Measurements from ENCODE around the gene SF3B5.

Gene SF3B5

DNA sequence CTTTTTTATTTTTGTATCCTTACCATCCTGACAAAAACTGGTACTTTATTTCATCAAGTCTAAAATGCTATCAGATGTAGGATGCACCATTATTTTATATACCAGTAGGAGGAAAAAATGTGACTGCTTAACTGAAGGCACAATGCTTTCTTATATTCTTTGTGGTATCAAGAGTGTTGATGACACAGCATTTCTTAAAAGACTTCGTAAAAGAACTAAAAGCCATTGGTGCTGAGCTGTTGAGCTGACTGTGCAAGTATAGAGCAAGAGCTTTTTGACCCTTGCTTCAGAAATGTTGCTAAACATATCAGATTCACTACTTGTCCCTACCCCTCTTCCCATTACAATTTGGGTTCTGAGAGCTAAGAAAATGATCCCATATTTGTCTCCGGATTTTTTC lies 17.5 kb downstream of the SF3B5 start:
- Histone ChIP-seq H3K27me3 (replicated peaks in 2 of 5; ENCODE audit: control insufficient read depth in 4 of 5, insufficient read depth in 5 of 5, low read length in 4 of 5) (no peaks in the 10 kb centered on the region), H3K9me3 (ENCODE audit: control extremely low read depth in 1 of 5, control insufficient read depth in 4 of 5, insufficient read depth in 2 of 5, low read depth in 1 of 5, low read length in 4 of 5) (no peaks in the 10 kb centered on the region), H3K27ac (ENCODE audit: insufficient read depth in 1 of 2, low read depth in 1 of 2, low read length in 2 of 2, poor library complexity in 1 of 2, severe bottlenecking in 2 of 2) (no peak overlapping the region), H3K4me3 (ENCODE audit: control insufficient read depth in 1 of 7, extremely low read depth in 1 of 7, insufficient read depth in 4 of 7, low read depth in 2 of 7, low read length in 6 of 7) (no peak overlapping the region), H3K4me1 (ENCODE audit: control extremely low read depth in 1 of 4, control insufficient read depth in 4 of 4, insufficient read depth in 4 of 4, low read length in 3 of 4) (peaks cover 0 to 8% (median 2%) of the 10 kb centered on the region in 4 experiments), H3K36me3 (ENCODE audit: control insufficient read depth in 4 of 4, insufficient read depth in 4 of 4, low read length in 3 of 4) (no peaks in the 10 kb centered on the region)
- DNase-seq: peak in 2 of 3 donors; percentile 62 to 72
- ChIA-PET CTCF (interaction anchor here (0.8 to 1.0 kb wide), 2 partner anchors 11 to 12 kb away, joined by 3 read pairs; no protein-coding TSS in a partner anchor), POLR2A (no interaction called here)
- WGBS (ENCODE audit: insufficient coverage): 0% methylated on average over 1 of the region's 2 CpGs

- no CpG with 5 or more reads among the region's 1 CpG for WGBS (ENCODE audit: insufficient coverage)
- peaks cover 0 to 8% (median 2%) of the 10 kb centered on the region in 4 experiments for H3K4me1 ChIP-seq (ENCODE audit: control extremely low read depth in 1 of 4, control insufficient read depth in 4 of 4, insufficient read depth in 4 of 4, low read length in 3 of 4)
- no peaks in the 10 kb centered on the region for H3K36me3 ChIP-seq (ENCODE audit: control insufficient read depth in 4 of 4, insufficient read depth in 4 of 4, low read length in 3 of 4)
- no peak overlapping the region for H3K4me3 ChIP-seq (ENCODE audit: control insufficient read depth in 1 of 7, extremely low read depth in 1 of 7, insufficient read depth in 4 of 7, low read depth in 2 of 7, low read length in 6 of 7)
- no peak overlapping the region for H3K27ac ChIP-seq (ENCODE audit: insufficient read depth in 1 of 2, low read depth in 1 of 2, low read length in 2 of 2, poor library complexity in 1 of 2, severe bottlenecking in 2 of 2)
- ChIA-PET POLR2A (interaction anchor here (0.6 to 1.1 kb wide), 2 partner anchors 13 to 19 kb away, joined by 3 read pairs; partner anchors contain the start of gene SF3B5), CTCF (no interaction called here)
- peak in 2 of 3 donors; percentile 70 to 85 for DNase-seq
- no peaks in the 10 kb centered on the region for H3K9me3 ChIP-seq (ENCODE audit: control extremely low read depth in 1 of 5, control insufficient read depth in 4 of 5, insufficient read depth in 2 of 5, low read depth in 1 of 5, low read length in 4 of 5)
- H3K27me3 ChIP-seq (replicated peaks in 2 of 5; ENCODE audit: control insufficient read depth in 4 of 5, insufficient read depth in 5 of 5, low read length in 4 of 5): no peaks in the 10 kb centered on the region
Observed at GRCh38 chr6:144075875-144076274, 19.5 kb downstream of the SF3B5 start.

GRCh38 chr6:144075187-144075586 lies 20.2 kb downstream of the SF3B5 start:
- POLR2A ChIA-PET: interaction anchor here (0.6 to 1.1 kb wide), 2 partner anchors 14 to 20 kb away, joined by 3 read pairs; partner anchors contain the start of gene SF3B5
- CTCF ChIA-PET: interaction anchor here (0.6 to 1.2 kb wide), 3 partner anchors 16 to 135 kb away, joined by 3 read pairs; no protein-coding TSS in a partner anchor
- Histone ChIP-seq H3K4me1 (ENCODE audit: control extremely low read depth in 1 of 4, control insufficient read depth in 4 of 4, insufficient read depth in 4 of 4, low read length in 3 of 4) (peaks cover 0 to 8% (median 2%) of the 10 kb centered on the region in 4 experiments), H3K9me3 (ENCODE audit: control extremely low read depth in 1 of 5, control insufficient read depth in 4 of 5, insufficient read depth in 2 of 5, low read depth in 1 of 5, low read length in 4 of 5) (no peaks in the 10 kb centered on the region), H3K4me3 (ENCODE audit: control insufficient read depth in 1 of 7, extremely low read depth in 1 of 7, insufficient read depth in 4 of 7, low read depth in 2 of 7, low read length in 6 of 7) (no peak overlapping the region), H3K36me3 (ENCODE audit: control insufficient read depth in 4 of 4, insufficient read depth in 4 of 4, low read length in 3 of 4) (no peaks in the 10 kb centered on the region), H3K27ac (ENCODE audit: insufficient read depth in 1 of 2, low read depth in 1 of 2, low read length in 2 of 2, poor library complexity in 1 of 2, severe bottlenecking in 2 of 2) (no peak overlapping the region), H3K27me3 (replicated peaks in 2 of 5; ENCODE audit: control insufficient read depth in 4 of 5, insufficient read depth in 5 of 5, low read length in 4 of 5) (no peaks in the 10 kb centered on the region)
- DNase-seq: no peak
- 100% methylated on average over 3 of the region's 3 CpGs for WGBS (ENCODE audit: insufficient coverage)

GRCh38 chr6:144073024-144073423 lies 22.3 kb downstream of the SF3B5 start:
- H3K9me3 ChIP-seq (ENCODE audit: control extremely low read depth in 1 of 5, control insufficient read depth in 4 of 5, insufficient read depth in 2 of 5, low read depth in 1 of 5, low read length in 4 of 5): no peaks in the 10 kb centered on the region
- DNase-seq: no peak
- peaks cover 0 to 3% (median 1%) of the 10 kb centered on the region in 4 experiments for H3K4me1 ChIP-seq (ENCODE audit: control extremely low read depth in 1 of 4, control insufficient read depth in 4 of 4, insufficient read depth in 4 of 4, low read length in 3 of 4)
- no peaks in the 10 kb centered on the region for H3K36me3 ChIP-seq (ENCODE audit: control insufficient read depth in 4 of 4, insufficient read depth in 4 of 4, low read length in 3 of 4)
- ChIA-PET POLR2A (interaction anchor here (1.3 kb wide), 1 partner anchor 8 kb away, joined by 3 read pairs; no protein-coding TSS in a partner anchor), CTCF (interaction anchor here (1.5 to 1.9 kb wide), 3 partner anchors 8 to 13 kb away, joined by 5 read pairs; no protein-coding TSS in a partner anchor)
- 90% methylated on average over 2 of the region's 3 CpGs for WGBS (ENCODE audit: insufficient coverage)
- no peak overlapping the region for H3K27ac ChIP-seq (ENCODE audit: insufficient read depth in 1 of 2, low read depth in 1 of 2, low read length in 2 of 2, poor library complexity in 1 of 2, severe bottlenecking in 2 of 2)
- no peaks in the 10 kb centered on the region for H3K27me3 ChIP-seq (replicated peaks in 2 of 5; ENCODE audit: control insufficient read depth in 4 of 5, insufficient read depth in 5 of 5, low read length in 4 of 5)
- H3K4me3 ChIP-seq (ENCODE audit: control insufficient read depth in 1 of 7, extremely low read depth in 1 of 7, insufficient read depth in 4 of 7, low read depth in 2 of 7, low read length in 6 of 7): no peak overlapping the region

DNA sequence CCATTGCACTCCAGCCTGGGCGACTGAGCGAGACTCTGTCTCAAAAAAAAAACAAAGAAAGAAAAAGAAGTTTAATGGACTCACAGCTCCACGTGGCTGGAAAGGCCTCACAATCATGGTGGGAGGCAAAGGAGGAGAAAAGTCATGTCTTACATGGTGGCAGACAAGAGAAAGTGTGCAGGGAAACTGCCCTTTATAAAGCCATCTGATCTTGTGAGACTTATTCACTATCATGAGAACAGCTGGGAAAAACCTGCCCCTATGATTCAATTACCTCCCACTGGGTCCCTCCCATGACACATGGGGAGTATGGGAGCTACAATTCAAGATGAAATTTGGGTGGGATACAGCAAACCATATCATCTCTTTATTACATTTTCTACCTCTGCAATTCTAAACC lies 25.9 kb downstream of the SF3B5 start:
- ChIA-PET POLR2A (no interaction called here), CTCF (interaction anchor here (1.0 kb wide), 1 partner anchor 12 kb away, joined by 3 read pairs; no protein-coding TSS in a partner anchor)
- Histone ChIP-seq H3K9me3 (ENCODE audit: control extremely low read depth in 1 of 5, control insufficient read depth in 4 of 5, insufficient read depth in 2 of 5, low read depth in 1 of 5, low read length in 4 of 5) (no peaks in the 10 kb centered on the region), H3K4me3 (ENCODE audit: control insufficient read depth in 1 of 7, extremely low read depth in 1 of 7, insufficient read depth in 4 of 7, low read depth in 2 of 7, low read length in 6 of 7) (no peak overlapping the region), H3K4me1 (ENCODE audit: control extremely low read depth in 1 of 4, control insufficient read depth in 4 of 4, insufficient read depth in 4 of 4, low read length in 3 of 4) (peaks cover 4 to 17% (median 8%) of the 10 kb centered on the region in 4 experiments), H3K36me3 (ENCODE audit: control insufficient read depth in 4 of 4, insufficient read depth in 4 of 4, low read length in 3 of 4) (no peaks in the 10 kb centered on the region), H3K27me3 (replicated peaks in 2 of 5; ENCODE audit: control insufficient read depth in 4 of 5, insufficient read depth in 5 of 5, low read length in 4 of 5) (no peaks in the 10 kb centered on the region), H3K27ac (ENCODE audit: insufficient read depth in 1 of 2, low read depth in 1 of 2, low read length in 2 of 2, poor library complexity in 1 of 2, severe bottlenecking in 2 of 2) (no peak overlapping the region)
- WGBS (ENCODE audit: insufficient coverage): 100% methylated on average over 3 of the region's 3 CpGs
- DNase-seq: no peak

- ChIA-PET POLR2A (no interaction called here), CTCF (no interaction called here)
- no CpG with 5 or more reads among the region's 3 CpGs for WGBS (ENCODE audit: insufficient coverage)
- Histone ChIP-seq H3K9me3 (ENCODE audit: control extremely low read depth in 1 of 5, control insufficient read depth in 4 of 5, insufficient read depth in 2 of 5, low read depth in 1 of 5, low read length in 4 of 5) (no peaks in the 10 kb centered on the region), H3K27me3 (replicated peaks in 2 of 5; ENCODE audit: control insufficient read depth in 4 of 5, insufficient read depth in 5 of 5, low read length in 4 of 5) (no peaks in the 10 kb centered on the region), H3K36me3 (ENCODE audit: control insufficient read depth in 4 of 4, insufficient read depth in 4 of 4, low read length in 3 of 4) (no peaks in the 10 kb centered on the region), H3K27ac (ENCODE audit: insufficient read depth in 1 of 2, low read depth in 1 of 2, low read length in 2 of 2, poor library complexity in 1 of 2, severe bottlenecking in 2 of 2) (no peak overlapping the region), H3K4me3 (ENCODE audit: control insufficient read depth in 1 of 7, extremely low read depth in 1 of 7, insufficient read depth in 4 of 7, low read depth in 2 of 7, low read length in 6 of 7) (no peak overlapping the region), H3K4me1 (ENCODE audit: control extremely low read depth in 1 of 4, control insufficient read depth in 4 of 4, insufficient read depth in 4 of 4, low read length in 3 of 4) (peaks cover 4 to 18% (median 8%) of the 10 kb centered on the region in 4 experiments)
- peak in 2 of 3 donors; percentile 40 to 56 for DNase-seq
Observed at GRCh38 chr6:144068794-144069193, 26.6 kb downstream of the SF3B5 start.

- Histone ChIP-seq H3K36me3 (ENCODE audit: control insufficient read depth in 4 of 4, insufficient read depth in 4 of 4, low read length in 3 of 4) (no peaks in the 10 kb centered on the region), H3K4me1 (ENCODE audit: control extremely low read depth in 1 of 4, control insufficient read depth in 4 of 4, insufficient read depth in 4 of 4, low read length in 3 of 4) (peaks cover 4 to 36% (median 22%) of the 10 kb centered on the region in 4 experiments), H3K27me3 (replicated peaks in 2 of 5; ENCODE audit: control insufficient read depth in 4 of 5, insufficient read depth in 5 of 5, low read length in 4 of 5) (no peaks in the 10 kb centered on the region), H3K9me3 (ENCODE audit: control extremely low read depth in 1 of 5, control insufficient read depth in 4 of 5, insufficient read depth in 2 of 5, low read depth in 1 of 5, low read length in 4 of 5) (no peaks in the 10 kb centered on the region), H3K27ac (ENCODE audit: insufficient read depth in 1 of 2, low read depth in 1 of 2, low read length in 2 of 2, poor library complexity in 1 of 2, severe bottlenecking in 2 of 2) (no peak overlapping the region), H3K4me3 (ENCODE audit: control insufficient read depth in 1 of 7, extremely low read depth in 1 of 7, insufficient read depth in 4 of 7, low read depth in 2 of 7, low read length in 6 of 7) (no peak overlapping the region)
- ChIA-PET POLR2A (no interaction called here), CTCF (interaction anchor here (0.7 to 1.5 kb wide), 3 partner anchors 11 to 127 kb away, joined by 3 read pairs; no protein-coding TSS in a partner anchor)
- peak in 2 of 3 donors; percentile 27 to 36 for DNase-seq
- WGBS (ENCODE audit: insufficient coverage): 73% methylated on average over 5 of the region's 6 CpGs
Observed at GRCh38 chr6:144066741-144067484, 28.5 kb downstream of the SF3B5 start.
